K562 (cell line): Measurements from ENCODE around the gene C19orf47.

Source experiments
- ADNP ChIP-seq: fragments of 200-800 bp; sonication (Bioruptor generic); IDR thresholded peaks from 2 replicates; pipeline ENCODE4 v1.6.1; 2016; ENCODE audit warnings: missing genetic modification characterization, missing compliant biosample characterization
- PURB ChIP-seq: sonication (generic); formaldehyde crosslinking; IDR thresholded peaks from 2 replicates; pipeline ENCODE4 v1.9.0; 2021; ENCODE audit warnings: low read depth, mild to moderate bottlenecking, missing genetic modification reagents
- ZNF23 ChIP-seq: fragments of 250-450 bp; sonication (Bioruptor Pico); IDR thresholded peaks from 2 replicates; pipeline ENCODE4 v1.4.0; 2020; ENCODE audit warnings: mild to moderate bottlenecking
- TF ChIP-seq, protein P1 (sequence below), 3 experiments: IDR thresholded peaks in 2 of 3; conservative IDR thresholded peaks in 1 of 3; 2 replicates each; pipeline ENCODE4 v1.5.1; 2011 to 2012; ENCODE audit warnings: low read length in 3 of 3, mild to moderate bottlenecking in 3 of 3, control low read depth in 2 of 3, improper control_type of control experiment in 1 of 3, inconsistent platforms in 1 of 3, low read depth in 1 of 3, mixed read lengths in 1 of 3, moderate library complexity in 1 of 3; ENCODE audit not compliant: insufficient read depth in 2 of 3

DNA sequence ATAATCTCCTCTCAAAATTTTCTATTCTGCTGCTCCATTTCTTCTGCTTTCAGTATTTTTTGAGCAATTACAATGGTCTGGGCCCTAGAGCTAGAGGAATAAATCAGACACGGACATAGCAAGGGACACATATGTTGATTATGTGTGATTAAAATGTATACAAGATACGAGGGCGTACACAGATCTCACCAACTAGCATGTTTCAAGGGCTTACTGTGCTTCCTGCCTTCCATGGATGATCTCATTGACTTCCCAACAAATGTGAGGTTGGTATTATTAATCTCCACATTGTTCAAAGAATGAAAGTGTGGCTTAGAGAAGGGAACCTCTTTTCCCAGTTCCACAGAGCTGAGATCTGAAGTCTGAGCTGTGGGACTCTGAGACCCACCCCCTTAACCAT, 9.4 kb upstream of the C19orf47 start:
- TF ChIP-seq ZNF23 (no peak), PURB (no peak), ADNP (tag) (no peak)
- TF ChIP-seq, protein P1, sequence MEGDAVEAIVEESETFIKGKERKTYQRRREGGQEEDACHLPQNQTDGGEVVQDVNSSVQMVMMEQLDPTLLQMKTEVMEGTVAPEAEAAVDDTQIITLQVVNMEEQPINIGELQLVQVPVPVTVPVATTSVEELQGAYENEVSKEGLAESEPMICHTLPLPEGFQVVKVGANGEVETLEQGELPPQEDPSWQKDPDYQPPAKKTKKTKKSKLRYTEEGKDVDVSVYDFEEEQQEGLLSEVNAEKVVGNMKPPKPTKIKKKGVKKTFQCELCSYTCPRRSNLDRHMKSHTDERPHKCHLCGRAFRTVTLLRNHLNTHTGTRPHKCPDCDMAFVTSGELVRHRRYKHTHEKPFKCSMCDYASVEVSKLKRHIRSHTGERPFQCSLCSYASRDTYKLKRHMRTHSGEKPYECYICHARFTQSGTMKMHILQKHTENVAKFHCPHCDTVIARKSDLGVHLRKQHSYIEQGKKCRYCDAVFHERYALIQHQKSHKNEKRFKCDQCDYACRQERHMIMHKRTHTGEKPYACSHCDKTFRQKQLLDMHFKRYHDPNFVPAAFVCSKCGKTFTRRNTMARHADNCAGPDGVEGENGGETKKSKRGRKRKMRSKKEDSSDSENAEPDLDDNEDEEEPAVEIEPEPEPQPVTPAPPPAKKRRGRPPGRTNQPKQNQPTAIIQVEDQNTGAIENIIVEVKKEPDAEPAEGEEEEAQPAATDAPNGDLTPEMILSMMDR (IDR thresholded peaks at IDR 0.05 in 2 of 3, conservative IDR thresholded peaks at IDR 0.05 in 1 of 3; ENCODE audit: insufficient read depth in 2 of 3, low read depth in 1 of 3, low read length in 3 of 3): no peak
